SK-N-SH treated with all-trans-retinoic acid at 6 μM for 48 hours (cell line): ENCODE measurements around the gene ZBTB46.

Source experiments
- ATAC-seq: fragments of 200-7000 bp; cut with Tn5 transposase; 3 replicates; pipeline ENCODE4 v1.9.1; 2020; ENCODE audit warnings: mild to moderate bottlenecking, moderate library complexity
- ARNTL ChIP-seq: fragments of 450-650 bp; formaldehyde crosslinking; IDR thresholded peaks from 2 replicates; pipeline ENCODE4 v1.5.0; 2020; ENCODE audit warnings: low read depth, mild to moderate bottlenecking, moderate library complexity, borderline replicate concordance
- BACH2 ChIP-seq: fragments of 250-450 bp; sonication (Bioruptor Pico); IDR thresholded peaks from 2 replicates; pipeline ENCODE4 v1.9.0; 2021; ENCODE audit warnings: mild to moderate bottlenecking, borderline replicate concordance
- CSDC2 ChIP-seq: fragments of 250-450 bp; sonication (Bioruptor Pico); IDR thresholded peaks from 2 replicates; pipeline ENCODE4 v1.5.0; 2020; ENCODE audit warnings: mild to moderate bottlenecking, moderate library complexity
- CSRNP3 ChIP-seq: fragments of 250-450 bp; sonication (Bioruptor Pico); IDR thresholded peaks from 2 replicates; pipeline ENCODE4 v1.5.1; 2021; ENCODE audit warnings: mild to moderate bottlenecking, moderate library complexity
- ESRRG ChIP-seq: fragments of 250-450 bp; sonication (Bioruptor Pico); IDR thresholded peaks from 2 replicates; pipeline ENCODE4 v1.6.1; 2021; ENCODE audit warnings: mild to moderate bottlenecking
- GLIS3 ChIP-seq: fragments of 250-450 bp; sonication (Bioruptor Pico); IDR thresholded peaks from 2 replicates; pipeline ENCODE4 v1.5.0; 2020; ENCODE audit warnings: mild to moderate bottlenecking, moderate library complexity
- ISL1 ChIP-seq: fragments of 250-450 bp; sonication (Bioruptor Pico); IDR thresholded peaks from 2 replicates; pipeline ENCODE4 v2.1.2; 2022; ENCODE audit warnings: mild to moderate bottlenecking, moderate library complexity
- OSR1 ChIP-seq: fragments of 250-450 bp; sonication (Bioruptor Pico); IDR thresholded peaks from 2 replicates; pipeline ENCODE4 v1.8.0; 2022; ENCODE audit warnings: moderate library complexity, mild to moderate bottlenecking, inconsistent platforms
- PATZ1 ChIP-seq: fragments of 250-450 bp; sonication (Bioruptor Pico); IDR thresholded peaks from 2 replicates; pipeline ENCODE4 v1.8.0; 2020; ENCODE audit warnings: mild to moderate bottlenecking, moderate library complexity, borderline replicate concordance
- PPARA ChIP-seq: fragments of 250-450 bp; sonication (Bioruptor Pico); IDR thresholded peaks from 2 replicates; pipeline ENCODE4 v1.5.0; 2020; ENCODE audit warnings: mild to moderate bottlenecking, borderline replicate concordance
- RARB ChIP-seq: fragments of 250-450 bp; sonication (Bioruptor Pico); IDR thresholded peaks from 2 replicates; pipeline ENCODE4 v1.8.0; 2021; ENCODE audit warnings: mild to moderate bottlenecking, moderate library complexity
- TCF4 ChIP-seq: fragments of 250-450 bp; sonication (Bioruptor Pico); IDR thresholded peaks from 2 replicates; pipeline ENCODE4 v1.8.0; 2021; ENCODE audit warnings: mild to moderate bottlenecking, moderate library complexity, borderline replicate concordance
- TOX ChIP-seq: fragments of 250-450 bp; sonication (Bioruptor Pico); IDR thresholded peaks from 2 replicates; pipeline ENCODE4 v1.8.0; 2021; ENCODE audit warnings: mild to moderate bottlenecking, moderate library complexity, borderline replicate concordance
- ZC3H10 ChIP-seq: fragments of 250-450 bp; sonication (Bioruptor Pico); IDR thresholded peaks from 2 replicates; pipeline ENCODE4 v1.5.1; 2021; ENCODE audit warnings: mild to moderate bottlenecking, moderate library complexity
- ZFP3 ChIP-seq: fragments of 250-450 bp; sonication (Bioruptor Pico); IDR thresholded peaks from 2 replicates; pipeline ENCODE4 v1.5.0; 2020; ENCODE audit warnings: mild to moderate bottlenecking, moderate library complexity
- ZFP30 ChIP-seq: fragments of 450-650 bp; formaldehyde crosslinking; IDR thresholded peaks from 2 replicates; pipeline ENCODE4 v1.5.0; 2022; ENCODE audit warnings: mild to moderate bottlenecking, moderate library complexity
- ZNF565 ChIP-seq: fragments of 450-650 bp; formaldehyde crosslinking; conservative IDR thresholded peaks from 2 replicates; pipeline ENCODE4 v1.5.0; 2020; ENCODE audit warnings: low read depth, mild to moderate bottlenecking, moderate library complexity
- ZNF70 ChIP-seq: fragments of 450-650 bp; formaldehyde crosslinking; IDR thresholded peaks from 2 replicates; pipeline ENCODE4 v1.5.0; 2020; ENCODE audit warnings: mild to moderate bottlenecking, moderate library complexity
- ZNF8 ChIP-seq: fragments of 450-650 bp; formaldehyde crosslinking; IDR thresholded peaks from 2 replicates; pipeline ENCODE4 v1.5.0; 2020; ENCODE audit warnings: mild to moderate bottlenecking, moderate library complexity
- TF ChIP-seq, protein P1 (sequence below): fragments of 250-450 bp; sonication (Bioruptor Pico); IDR thresholded peaks from 2 replicates; pipeline ENCODE4 v1.8.0; 2021; ENCODE audit warnings: low read depth, mild to moderate bottlenecking, moderate library complexity, borderline replicate concordance
- TF ChIP-seq, protein P2 (sequence below): fragments of 250-450 bp; sonication (Bioruptor Pico); IDR thresholded peaks from 2 replicates; pipeline ENCODE4 v1.5.0; 2020; ENCODE audit warnings: mild to moderate bottlenecking, moderate library complexity

The ZBTB46 gene

GRCh38 chr20:63846888-63847236 is 15.8 kb upstream of the ZBTB46 start:
- ATAC-seq: no peak
- TF ChIP-seq TOX (no peak), ZNF8 (CRISPR knock-in tag) (no peak), ARNTL (CRISPR knock-in tag) (no peak), PATZ1 (CRISPR knock-in tag) (no peak), RARB (CRISPR knock-in tag) (no peak), TCF4 (CRISPR knock-in tag) (no peak), OSR1 (CRISPR knock-in tag) (no peak), ZFP3 (CRISPR knock-in tag) (no peak), ZFP30 (CRISPR knock-in tag) (no peak), ZNF70 (CRISPR knock-in tag) (no peak), GLIS3 (CRISPR knock-in tag) (no peak), ISL1 (CRISPR knock-in tag) (no peak), ESRRG (no peak)
- TF ChIP-seq, protein P1, sequence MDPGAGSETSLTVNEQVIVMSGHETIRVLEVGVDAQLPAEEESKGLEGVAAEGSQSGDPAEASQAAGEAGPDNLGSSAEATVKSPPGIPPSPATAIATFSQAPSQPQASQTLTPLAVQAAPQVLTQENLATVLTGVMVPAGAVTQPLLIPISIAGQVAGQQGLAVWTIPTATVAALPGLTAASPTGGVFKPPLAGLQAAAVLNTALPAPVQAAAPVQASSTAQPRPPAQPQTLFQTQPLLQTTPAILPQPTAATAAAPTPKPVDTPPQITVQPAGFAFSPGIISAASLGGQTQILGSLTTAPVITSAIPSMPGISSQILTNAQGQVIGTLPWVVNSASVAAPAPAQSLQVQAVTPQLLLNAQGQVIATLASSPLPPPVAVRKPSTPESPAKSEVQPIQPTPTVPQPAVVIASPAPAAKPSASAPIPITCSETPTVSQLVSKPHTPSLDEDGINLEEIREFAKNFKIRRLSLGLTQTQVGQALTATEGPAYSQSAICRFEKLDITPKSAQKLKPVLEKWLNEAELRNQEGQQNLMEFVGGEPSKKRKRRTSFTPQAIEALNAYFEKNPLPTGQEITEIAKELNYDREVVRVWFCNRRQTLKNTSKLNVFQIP (CRISPR knock-in tag): no peak
- TF ChIP-seq, protein P2, sequence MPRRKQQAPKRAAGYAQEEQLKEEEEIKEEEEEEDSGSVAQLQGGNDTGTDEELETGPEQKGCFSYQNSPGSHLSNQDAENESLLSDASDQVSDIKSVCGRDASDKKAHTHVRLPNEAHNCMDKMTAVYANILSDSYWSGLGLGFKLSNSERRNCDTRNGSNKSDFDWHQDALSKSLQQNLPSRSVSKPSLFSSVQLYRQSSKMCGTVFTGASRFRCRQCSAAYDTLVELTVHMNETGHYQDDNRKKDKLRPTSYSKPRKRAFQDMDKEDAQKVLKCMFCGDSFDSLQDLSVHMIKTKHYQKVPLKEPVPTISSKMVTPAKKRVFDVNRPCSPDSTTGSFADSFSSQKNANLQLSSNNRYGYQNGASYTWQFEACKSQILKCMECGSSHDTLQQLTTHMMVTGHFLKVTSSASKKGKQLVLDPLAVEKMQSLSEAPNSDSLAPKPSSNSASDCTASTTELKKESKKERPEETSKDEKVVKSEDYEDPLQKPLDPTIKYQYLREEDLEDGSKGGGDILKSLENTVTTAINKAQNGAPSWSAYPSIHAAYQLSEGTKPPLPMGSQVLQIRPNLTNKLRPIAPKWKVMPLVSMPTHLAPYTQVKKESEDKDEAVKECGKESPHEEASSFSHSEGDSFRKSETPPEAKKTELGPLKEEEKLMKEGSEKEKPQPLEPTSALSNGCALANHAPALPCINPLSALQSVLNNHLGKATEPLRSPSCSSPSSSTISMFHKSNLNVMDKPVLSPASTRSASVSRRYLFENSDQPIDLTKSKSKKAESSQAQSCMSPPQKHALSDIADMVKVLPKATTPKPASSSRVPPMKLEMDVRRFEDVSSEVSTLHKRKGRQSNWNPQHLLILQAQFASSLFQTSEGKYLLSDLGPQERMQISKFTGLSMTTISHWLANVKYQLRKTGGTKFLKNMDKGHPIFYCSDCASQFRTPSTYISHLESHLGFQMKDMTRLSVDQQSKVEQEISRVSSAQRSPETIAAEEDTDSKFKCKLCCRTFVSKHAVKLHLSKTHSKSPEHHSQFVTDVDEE: no peak

DNA sequence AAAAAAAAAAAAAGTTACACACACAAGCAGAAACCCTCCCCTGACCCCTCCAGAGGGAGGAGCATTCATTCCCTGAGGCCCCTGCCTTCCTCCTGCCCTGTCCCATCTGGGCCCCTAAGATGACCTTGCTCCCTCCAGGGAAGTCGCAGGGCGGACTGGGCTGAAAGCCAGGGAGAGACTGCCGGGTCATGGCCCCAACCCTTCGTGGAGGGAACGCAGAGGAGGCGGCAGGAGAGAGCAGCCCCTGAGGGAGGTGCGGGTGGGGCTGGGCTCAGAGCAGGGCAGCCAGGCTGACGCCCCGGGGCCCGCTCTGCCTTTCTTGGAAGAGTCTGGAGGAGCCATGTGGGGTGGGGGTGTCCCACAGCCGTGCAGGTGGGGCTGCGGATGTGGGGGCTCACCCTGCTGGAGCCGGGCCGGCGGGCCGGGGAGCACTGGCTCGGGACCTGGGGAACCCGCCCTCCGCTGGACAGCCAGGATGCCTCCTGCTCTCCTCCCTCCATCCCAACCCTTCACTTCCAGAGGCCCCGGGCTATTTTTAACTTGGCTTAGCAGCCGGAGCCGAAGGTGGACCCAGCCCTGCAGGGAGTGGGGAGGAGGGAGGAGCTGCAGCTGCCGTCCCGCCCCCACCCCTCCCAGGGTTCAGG is 15.2 kb upstream of the ZBTB46 start:
- TF ChIP-seq ESRRG: no peak
- TF ChIP-seq, protein P2: no peak
- TF ChIP-seq ZNF565 (CRISPR knock-in tag): no peak
- TF ChIP-seq ZNF8 (CRISPR knock-in tag): no peak
- TF ChIP-seq CSDC2 (CRISPR knock-in tag): no peak
- no peak for TF ChIP-seq ZFP30 (CRISPR knock-in tag)
- TF ChIP-seq TCF4 (CRISPR knock-in tag): no peak
- TF ChIP-seq BACH2 (CRISPR knock-in tag): no peak
- ATAC-seq: peak; percentile 75

GRCh38 chr20:63844511-63844991 is 13.5 kb upstream of the ZBTB46 start:
- ATAC-seq: no peak
- TF ChIP-seq ISL1 (CRISPR knock-in tag) (no peak), ZNF8 (CRISPR knock-in tag) (no peak), ZC3H10 (CRISPR knock-in tag) (no peak), PPARA (no peak), ZNF70 (CRISPR knock-in tag) (no peak), GLIS3 (CRISPR knock-in tag) (no peak), TCF4 (CRISPR knock-in tag) (no peak), OSR1 (CRISPR knock-in tag) (no peak), ESRRG (no peak), CSRNP3 (no peak), ZFP3 (CRISPR knock-in tag) (no peak)
- TF ChIP-seq, protein P2: no peak
- TF ChIP-seq, protein P1 (CRISPR knock-in tag): no peak
